Fibroblast of upper back skin (primary cell): ENCODE data around the gene OSCP1.

Experiments used
- DNase-seq: peaks from one replicate; pipeline ENCODE4 v3.0.0-alpha.2; 2013

OSCP1 gene

GRCh38 chr1:36400825-36401601 is 49.2 kb downstream of the OSCP1 start:
- DNase-seq: peak; percentile 51

GRCh38 chr1:36400514-36400824 is 49.8 kb downstream of the OSCP1 start:
- DNase-seq: no peak

- DNase-seq: no peak
Observed at GRCh38 chr1:36398370-36398977, 51.8 kb downstream of the OSCP1 start.

GRCh38 chr1:36397378-36398230 is 52.6 kb downstream of the OSCP1 start, which contains the start of gene LSM10:
Gene LSM10 (minus strand): TSS chr1:36397908. CDS start chr1:36394129, 3,779 bp downstream.
- peak; percentile 90 for DNase-seq

- DNase-seq: no peak
Observed at GRCh38 chr1:36397083-36397377, 53.2 kb downstream of the OSCP1 start.

- DNase-seq: no peak
Observed at GRCh38 chr1:36396359-36396758, 53.9 kb downstream of the OSCP1 start.

GRCh38 chr1:36393686-36394085 is 56.6 kb downstream of the OSCP1 start:
- no peak for DNase-seq

GRCh38 chr1:36392836-36393235 is 57.4 kb downstream of the OSCP1 start:
- DNase-seq: no peak

- no peak for DNase-seq
Observed at GRCh38 chr1:36391271-36391670, 59.0 kb downstream of the OSCP1 start.

GRCh38 chr1:36390411-36390810 is 59.8 kb downstream of the OSCP1 start:
- no peak for DNase-seq

- DNase-seq: no peak
Observed at GRCh38 chr1:36389999-36390398, 60.3 kb downstream of the OSCP1 start.

GRCh38 chr1:36389261-36389660 is 61.0 kb downstream of the OSCP1 start:
- no peak for DNase-seq

- DNase-seq: peak; percentile 86
Observed at GRCh38 chr1:36387141-36387949, 62.9 kb downstream of the OSCP1 start.

- peak; percentile 100 for DNase-seq
Observed at GRCh38 chr1:36386265-36387140, 63.7 kb downstream of the OSCP1 start.

GRCh38 chr1:36385410-36386264 is 64.6 kb downstream of the OSCP1 start, which contains the start of gene STK40:
Gene STK40 (minus strand): TSS chr1:36385924. CDS start chr1:36361332, 24,592 bp downstream.
- DNase-seq: peak; percentile 100

GRCh38 chr1:36384542-36385409 is 65.5 kb downstream of the OSCP1 start:
- DNase-seq: no peak

GRCh38 chr1:36383240-36383639 is 67.0 kb downstream of the OSCP1 start:
- DNase-seq: no peak

- DNase-seq: no peak
Observed at GRCh38 chr1:36382669-36383068, 67.6 kb downstream of the OSCP1 start.

GRCh38 chr1:36382231-36382630 is 68.0 kb downstream of the OSCP1 start:
- no peak for DNase-seq

GRCh38 chr1:36381405-36381804 is 68.8 kb downstream of the OSCP1 start:
- no peak for DNase-seq
